ENCODE results near the gene AK5.

GRCh38 chr1:77394166-77394565 lies 112.3 kb downstream of the AK5 start:
- TF ChIP-seq USF2 (IDR thresholded peaks at IDR 0.05; ENCODE audit: low read depth, low read length) = no peak
- TF ChIP-seq SMC3 (IDR thresholded peaks at IDR 0.05; ENCODE audit: low read depth, low read length) = no peak
- TF ChIP-seq CTCF (conservative IDR thresholded peaks at IDR 0.05; ENCODE audit: low read depth, low read length) = no peak
- TF ChIP-seq POLR2A (IDR thresholded peaks at IDR 0.05; ENCODE audit: low read depth, low read length) = no peak
- TF ChIP-seq RFX5 (IDR thresholded peaks at IDR 0.05; ENCODE audit: low read depth, low read length) = no peak
- TF ChIP-seq RCOR1 (IDR thresholded peaks at IDR 0.05; ENCODE audit: insufficient replicate concordance, low read length) = no peak
- TF ChIP-seq FOS (IDR thresholded peaks at IDR 0.05; ENCODE audit: low read depth, low read length) = no peak
- no peak for TF ChIP-seq ELK1 (IDR thresholded peaks at IDR 0.05; ENCODE audit: borderline replicate concordance, low read depth, low read length)
- no peak for TF ChIP-seq MAFK (IDR thresholded peaks at IDR 0.05; ENCODE audit: low read depth, low read length)
- TF ChIP-seq RAD21 (IDR thresholded peaks at IDR 0.05; ENCODE audit: low read length) = no peak
- TF ChIP-seq MAZ (IDR thresholded peaks at IDR 0.05; ENCODE audit: borderline replicate concordance, low read depth, low read length) = no peak
- no peak for TF ChIP-seq MXI1 (IDR thresholded peaks at IDR 0.05; ENCODE audit: borderline replicate concordance, low read depth, low read length)
- TF ChIP-seq BHLHE40 (IDR thresholded peaks at IDR 0.05; ENCODE audit: low read depth, low read length) = no peak
- no peak for TF ChIP-seq CEBPB (IDR thresholded peaks at IDR 0.05; ENCODE audit: low read depth, low read length)
